COR-L47 (cell line): Measurements from ENCODE around the gene B3GALT2.

Experiments used
- DNase-seq: peaks from one replicate; lab custom pipeline; 2025; lab: John Stamatoyannopoulos, UW

Gene B3GALT2

GRCh38 chr1:193181985-193182384, 4.4 kb downstream of the B3GALT2 start:
- DNase-seq: peak; percentile 65

GRCh38 chr1:193181536-193181935, 4.9 kb downstream of the B3GALT2 start:
- no peak for DNase-seq

- DNase-seq: no peak
Measured at GRCh38 chr1:193179094-193179493, 7.3 kb downstream of the B3GALT2 start.

- DNase-seq: no peak
Measured at GRCh38 chr1:193176788-193177187, 9.6 kb downstream of the B3GALT2 start.

DNA sequence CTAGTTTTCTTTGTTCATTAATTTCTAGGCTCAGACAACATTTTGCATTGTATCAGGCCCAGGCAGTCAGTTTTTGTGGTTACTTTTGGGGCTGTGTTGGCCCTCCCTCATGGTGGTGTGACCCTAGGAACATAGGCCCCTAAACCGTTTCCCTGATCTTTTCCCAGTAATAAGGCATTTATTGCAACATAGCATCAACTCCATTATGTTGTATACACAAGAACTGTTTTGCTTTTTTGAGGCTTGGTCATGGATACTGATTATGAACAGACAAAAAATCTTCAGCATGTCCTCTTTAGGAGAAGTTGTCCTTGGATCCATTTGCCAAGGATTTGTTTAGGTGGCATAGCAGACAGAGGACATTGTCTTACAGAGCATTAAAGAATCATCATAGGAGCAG, 10.3 kb downstream of the B3GALT2 start:
- no peak for DNase-seq

DNA sequence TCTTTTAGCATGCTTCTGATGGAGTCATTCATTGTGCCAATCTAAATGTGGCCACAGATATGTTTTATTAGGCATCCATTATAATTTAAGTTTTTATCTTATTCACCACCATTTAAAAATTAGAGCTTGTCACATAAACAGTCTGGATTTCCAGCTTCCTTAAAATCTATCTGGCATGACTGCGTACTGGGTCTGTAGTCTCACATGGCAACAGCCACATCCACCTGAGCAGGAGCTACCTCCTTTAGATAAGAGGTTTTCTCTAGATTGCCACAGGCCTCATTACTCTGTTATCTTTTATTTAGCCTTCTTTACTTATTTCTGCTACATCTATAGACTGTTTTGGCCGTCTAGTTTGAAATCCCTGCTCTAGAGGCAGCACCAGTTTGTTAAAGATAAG, 29.1 kb downstream of the B3GALT2 start:
- DNase-seq: no peak

GRCh38 chr1:193156822-193157142, 29.6 kb downstream of the B3GALT2 start:
- DNase-seq: no peak

DNA sequence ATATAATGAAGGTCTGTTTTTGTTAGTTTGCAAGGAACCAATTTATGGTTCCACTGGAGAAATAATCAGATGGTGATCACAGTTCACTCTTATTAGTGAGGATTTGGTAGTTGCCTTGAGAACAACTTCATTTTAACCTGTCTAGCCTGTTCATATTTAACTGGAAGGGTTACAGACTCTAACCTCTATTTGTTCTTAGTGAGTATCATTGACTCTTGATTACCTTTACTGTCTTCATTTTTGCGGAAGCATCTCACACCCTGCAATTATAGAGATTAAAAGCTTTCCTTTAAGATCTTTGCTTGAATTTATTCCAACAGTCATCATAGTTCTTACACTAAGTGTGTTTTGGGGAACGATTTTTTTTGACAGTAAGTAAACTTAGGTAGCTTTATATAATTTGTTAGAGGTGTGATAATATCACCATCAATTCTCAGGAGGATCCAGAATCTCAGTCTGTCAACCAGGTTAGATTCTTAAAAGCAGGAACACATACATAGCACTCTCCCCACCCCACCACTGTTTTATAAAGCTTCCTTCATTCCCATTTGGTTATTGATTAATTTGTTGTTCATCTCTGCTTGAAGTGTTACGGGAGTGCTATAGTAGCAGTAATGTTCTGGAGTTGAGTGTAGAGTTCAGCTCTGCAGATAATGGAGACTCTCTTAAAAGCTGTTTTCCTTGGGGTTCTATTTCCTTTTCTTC, 30.1 kb downstream of the B3GALT2 start:
- DNase-seq: no peak

- no peak for DNase-seq
Measured at GRCh38 chr1:193144999-193145398, 41.4 kb downstream of the B3GALT2 start.

GRCh38 chr1:193144361-193144938, 42.0 kb downstream of the B3GALT2 start:
- DNase-seq: no peak

GRCh38 chr1:193143285-193143684, 43.1 kb downstream of the B3GALT2 start:
- DNase-seq: peak; percentile 5

GRCh38 chr1:193142409-193142808, 44.0 kb downstream of the B3GALT2 start:
- DNase-seq: no peak

- no peak for DNase-seq
Measured at GRCh38 chr1:193141804-193142203, 44.6 kb downstream of the B3GALT2 start.

DNA sequence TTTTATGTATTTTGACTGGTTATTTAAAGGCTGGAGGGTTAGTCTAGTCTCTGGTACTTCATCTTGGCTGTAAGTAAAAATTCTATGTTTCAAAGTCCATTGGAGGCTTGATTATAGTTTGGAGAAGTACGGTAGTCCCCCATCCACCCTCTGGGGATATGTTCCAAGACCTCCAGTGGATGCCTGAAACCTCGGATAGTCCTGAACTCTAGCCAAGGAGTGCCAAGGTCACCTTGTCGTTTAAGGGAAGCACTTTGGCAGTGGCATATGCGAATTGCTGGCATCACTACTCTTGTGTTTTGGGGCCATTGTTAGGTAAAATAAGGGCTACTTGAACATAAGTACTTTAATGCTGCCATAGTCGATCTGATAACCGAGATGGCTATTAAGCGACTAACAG, 46.2 kb downstream of the B3GALT2 start:
- DNase-seq: no peak

DNA sequence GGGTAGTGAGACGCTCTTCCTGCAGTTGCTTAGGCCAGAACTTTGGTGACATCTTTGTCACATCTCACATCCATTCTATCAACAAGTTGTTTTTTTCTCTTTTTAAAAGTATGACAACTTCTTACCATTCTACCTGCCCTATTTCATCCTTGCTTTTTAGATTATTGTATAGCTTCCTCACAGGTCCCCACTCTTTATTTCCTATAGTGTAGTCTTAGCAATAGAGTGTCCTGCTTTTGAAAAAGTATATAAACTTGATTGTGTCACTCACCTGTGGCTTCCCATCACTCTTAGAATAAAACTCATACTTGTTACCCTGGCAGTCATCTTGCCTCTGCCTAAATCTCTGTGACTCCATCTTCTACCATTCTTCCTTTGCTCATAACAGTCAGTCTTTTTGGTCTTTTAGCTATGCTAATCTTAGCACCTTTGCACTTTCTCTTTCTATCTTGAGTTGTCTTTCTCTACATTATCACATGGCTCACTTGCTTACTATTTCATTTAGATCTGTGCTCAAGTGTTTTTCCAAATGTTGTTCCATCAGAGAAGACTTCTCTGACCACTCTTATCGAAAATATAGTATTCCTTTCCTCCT, 55.0 kb downstream of the B3GALT2 start:
- no peak for DNase-seq
